ENCODE results near the gene HCN3. TPM values are rescaled to one million over a fixed set of nuclear protein-coding genes. Genes with fewer than 3 reads are reported as not detected.
A peak's percentile ranks its signal among the peaks of the same experiment; 100 is the strongest.

HCN3 gene
- total and polyA plus RNA-seq, 2 of the 13 experiments (the other 11 are each of a cell fraction or from before 2014, with no cell fraction given): 2.4 to 10.2 TPM

DNA sequence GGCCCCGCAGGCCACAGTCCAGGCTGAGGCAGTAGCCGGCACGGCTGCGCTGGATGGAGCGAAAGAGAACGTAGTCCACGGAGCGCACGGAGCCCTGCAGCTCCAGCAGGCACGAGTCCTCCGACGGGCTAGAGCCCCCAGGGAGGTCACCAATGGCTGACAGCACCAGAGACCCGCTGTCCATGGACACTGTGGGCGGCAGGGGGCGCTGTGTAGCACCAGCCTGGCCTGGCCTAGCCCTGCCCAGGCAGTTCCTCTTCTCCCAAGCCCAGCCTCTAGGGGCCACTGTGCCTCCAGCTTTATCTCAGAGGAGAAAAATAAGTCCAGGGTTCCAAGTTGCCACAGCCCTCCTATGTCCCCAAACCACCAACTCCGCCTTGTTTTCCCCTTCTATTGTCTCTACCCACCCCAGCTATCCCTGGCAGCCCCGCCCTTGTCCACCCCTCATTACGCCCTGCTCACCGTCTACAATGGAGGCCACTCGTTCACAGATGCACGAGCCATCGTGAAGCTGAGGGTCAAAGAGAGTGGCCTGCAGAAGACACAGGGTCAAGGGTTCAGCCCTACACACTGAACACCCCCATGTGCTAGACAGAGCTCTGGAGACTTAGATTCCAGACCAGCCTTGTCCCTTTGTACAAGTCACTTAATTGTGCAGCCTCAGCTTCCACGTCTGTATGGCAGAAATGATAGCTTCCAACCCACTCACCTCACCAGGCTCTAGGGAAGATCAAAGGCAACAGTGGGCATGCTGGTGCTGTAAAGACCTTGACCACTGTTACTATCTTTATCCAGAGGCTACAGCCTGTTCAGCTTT, 26.4 kb upstream of the HCN3 start (continued):
- TF ChIP-seq ZNF839 (CRISPR knock-in tag; IDR thresholded peaks at IDR 0.05; ENCODE audit: borderline replicate concordance): 0 out of 2 replicates have a peak, but pooled peaks have one; percentile 55
- no peak; the same call in 1 of the 2 replicates for TF ChIP-seq ZNF143 (CRISPR knock-in tag; IDR thresholded peaks at IDR 0.05)
- TF ChIP-seq RARA (CRISPR knock-in tag; IDR thresholded peaks at IDR 0.05): peak; percentile 42
- TF ChIP-seq ZFP36L2 (CRISPR knock-in tag; IDR thresholded peaks at IDR 0.05): no peak
- TF ChIP-seq, protein P1, sequence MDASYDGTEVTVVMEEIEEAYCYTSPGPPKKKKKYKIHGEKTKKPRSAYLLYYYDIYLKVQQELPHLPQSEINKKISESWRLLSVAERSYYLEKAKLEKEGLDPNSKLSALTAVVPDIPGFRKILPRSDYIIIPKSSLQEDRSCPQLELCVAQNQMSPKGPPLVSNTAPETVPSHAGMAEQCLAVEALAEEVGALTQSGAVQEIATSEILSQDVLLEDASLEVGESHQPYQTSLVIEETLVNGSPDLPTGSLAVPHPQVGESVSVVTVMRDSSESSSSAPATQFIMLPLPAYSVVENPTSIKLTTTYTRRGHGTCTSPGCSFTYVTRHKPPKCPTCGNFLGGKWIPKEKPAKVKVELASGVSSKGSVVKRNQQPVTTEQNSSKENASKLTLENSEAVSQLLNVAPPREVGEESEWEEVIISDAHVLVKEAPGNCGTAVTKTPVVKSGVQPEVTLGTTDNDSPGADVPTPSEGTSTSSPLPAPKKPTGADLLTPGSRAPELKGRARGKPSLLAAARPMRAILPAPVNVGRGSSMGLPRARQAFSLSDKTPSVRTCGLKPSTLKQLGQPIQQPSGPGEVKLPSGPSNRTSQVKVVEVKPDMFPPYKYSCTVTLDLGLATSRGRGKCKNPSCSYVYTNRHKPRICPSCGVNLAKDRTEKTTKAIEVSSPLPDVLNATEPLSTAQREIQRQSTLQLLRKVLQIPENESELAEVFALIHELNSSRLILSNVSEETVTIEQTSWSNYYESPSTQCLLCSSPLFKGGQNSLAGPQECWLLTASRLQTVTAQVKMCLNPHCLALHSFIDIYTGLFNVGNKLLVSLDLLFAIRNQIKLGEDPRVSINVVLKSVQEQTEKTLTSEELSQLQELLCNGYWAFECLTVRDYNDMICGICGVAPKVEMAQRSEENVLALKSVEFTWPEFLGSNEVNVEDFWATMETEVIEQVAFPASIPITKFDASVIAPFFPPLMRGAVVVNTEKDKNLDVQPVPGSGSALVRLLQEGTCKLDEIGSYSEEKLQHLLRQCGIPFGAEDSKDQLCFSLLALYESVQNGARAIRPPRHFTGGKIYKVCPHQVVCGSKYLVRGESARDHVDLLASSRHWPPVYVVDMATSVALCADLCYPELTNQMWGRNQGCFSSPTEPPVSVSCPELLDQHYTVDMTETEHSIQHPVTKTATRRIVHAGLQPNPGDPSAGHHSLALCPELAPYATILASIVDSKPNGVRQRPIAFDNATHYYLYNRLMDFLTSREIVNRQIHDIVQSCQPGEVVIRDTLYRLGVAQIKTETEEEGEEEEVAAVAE (CRISPR knock-in tag; IDR thresholded peaks at IDR 0.05; ENCODE audit: borderline replicate concordance): peak; percentile 20; the same call in 1 of the 2 replicates
- TF ChIP-seq SAP130 (CRISPR knock-in tag; IDR thresholded peaks at IDR 0.05; ENCODE audit: low read depth): peak; percentile 69
- TF ChIP-seq RAD21 (CRISPR knock-in tag; IDR thresholded peaks at IDR 0.05): peak; percentile 97
- TF ChIP-seq FOXC1 (CRISPR knock-in tag; IDR thresholded peaks at IDR 0.05; ENCODE audit: borderline replicate concordance): no peak
- TF ChIP-seq ZMYM2 (CRISPR knock-in tag; IDR thresholded peaks at IDR 0.05): no peak
- TF ChIP-seq, protein P2, sequence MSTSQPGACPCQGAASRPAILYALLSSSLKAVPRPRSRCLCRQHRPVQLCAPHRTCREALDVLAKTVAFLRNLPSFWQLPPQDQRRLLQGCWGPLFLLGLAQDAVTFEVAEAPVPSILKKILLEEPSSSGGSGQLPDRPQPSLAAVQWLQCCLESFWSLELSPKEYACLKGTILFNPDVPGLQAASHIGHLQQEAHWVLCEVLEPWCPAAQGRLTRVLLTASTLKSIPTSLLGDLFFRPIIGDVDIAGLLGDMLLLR (CRISPR knock-in tag; IDR thresholded peaks at IDR 0.05): 0 out of 2 replicates have a peak, but pooled peaks have one; percentile 58
- TF ChIP-seq NFE2 (CRISPR knock-in tag; IDR thresholded peaks at IDR 0.05): no peak
- TF ChIP-seq NFE2L1 (CRISPR knock-in tag; IDR thresholded peaks at IDR 0.05; ENCODE audit: borderline replicate concordance): no peak
- no peak for TF ChIP-seq KMT2A (CRISPR knock-in tag; IDR thresholded peaks at IDR 0.05)
- TF ChIP-seq, protein P3, sequence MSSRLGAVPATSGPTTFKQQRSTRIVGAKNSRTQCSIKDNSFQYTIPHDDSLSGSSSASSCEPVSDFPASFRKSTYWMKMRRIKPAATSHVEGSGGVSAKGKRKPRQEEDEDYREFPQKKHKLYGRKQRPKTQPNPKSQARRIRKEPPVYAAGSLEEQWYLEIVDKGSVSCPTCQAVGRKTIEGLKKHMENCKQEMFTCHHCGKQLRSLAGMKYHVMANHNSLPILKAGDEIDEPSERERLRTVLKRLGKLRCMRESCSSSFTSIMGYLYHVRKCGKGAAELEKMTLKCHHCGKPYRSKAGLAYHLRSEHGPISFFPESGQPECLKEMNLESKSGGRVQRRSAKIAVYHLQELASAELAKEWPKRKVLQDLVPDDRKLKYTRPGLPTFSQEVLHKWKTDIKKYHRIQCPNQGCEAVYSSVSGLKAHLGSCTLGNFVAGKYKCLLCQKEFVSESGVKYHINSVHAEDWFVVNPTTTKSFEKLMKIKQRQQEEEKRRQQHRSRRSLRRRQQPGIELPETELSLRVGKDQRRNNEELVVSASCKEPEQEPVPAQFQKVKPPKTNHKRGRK (CRISPR knock-in tag; IDR thresholded peaks at IDR 0.05): no peak
- TF ChIP-seq, protein P4, sequence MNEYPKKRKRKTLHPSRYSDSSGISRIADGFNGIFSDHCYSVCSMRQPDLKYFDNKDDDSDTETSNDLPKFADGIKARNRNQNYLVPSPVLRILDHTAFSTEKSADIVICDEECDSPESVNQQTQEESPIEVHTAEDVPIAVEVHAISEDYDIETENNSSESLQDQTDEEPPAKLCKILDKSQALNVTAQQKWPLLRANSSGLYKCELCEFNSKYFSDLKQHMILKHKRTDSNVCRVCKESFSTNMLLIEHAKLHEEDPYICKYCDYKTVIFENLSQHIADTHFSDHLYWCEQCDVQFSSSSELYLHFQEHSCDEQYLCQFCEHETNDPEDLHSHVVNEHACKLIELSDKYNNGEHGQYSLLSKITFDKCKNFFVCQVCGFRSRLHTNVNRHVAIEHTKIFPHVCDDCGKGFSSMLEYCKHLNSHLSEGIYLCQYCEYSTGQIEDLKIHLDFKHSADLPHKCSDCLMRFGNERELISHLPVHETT (CRISPR knock-in tag; conservative IDR thresholded peaks at IDR 0.05): no peak
- TF ChIP-seq, protein P5, sequence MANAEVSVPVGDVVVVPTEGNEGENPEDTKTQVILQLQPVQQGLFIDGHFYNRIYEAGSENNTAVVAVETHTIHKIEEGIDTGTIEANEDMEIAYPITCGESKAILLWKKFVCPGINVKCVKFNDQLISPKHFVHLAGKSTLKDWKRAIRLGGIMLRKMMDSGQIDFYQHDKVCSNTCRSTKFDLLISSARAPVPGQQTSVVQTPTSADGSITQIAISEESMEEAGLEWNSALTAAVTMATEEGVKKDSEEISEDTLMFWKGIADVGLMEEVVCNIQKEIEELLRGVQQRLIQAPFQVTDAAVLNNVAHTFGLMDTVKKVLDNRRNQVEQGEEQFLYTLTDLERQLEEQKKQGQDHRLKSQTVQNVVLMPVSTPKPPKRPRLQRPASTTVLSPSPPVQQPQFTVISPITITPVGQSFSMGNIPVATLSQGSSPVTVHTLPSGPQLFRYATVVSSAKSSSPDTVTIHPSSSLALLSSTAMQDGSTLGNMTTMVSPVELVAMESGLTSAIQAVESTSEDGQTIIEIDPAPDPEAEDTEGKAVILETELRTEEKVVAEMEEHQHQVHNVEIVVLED (CRISPR knock-in tag; IDR thresholded peaks at IDR 0.05; ENCODE audit: borderline replicate concordance): peak; percentile 47; the same call in 1 of the 2 replicates
- TF ChIP-seq, protein P6, sequence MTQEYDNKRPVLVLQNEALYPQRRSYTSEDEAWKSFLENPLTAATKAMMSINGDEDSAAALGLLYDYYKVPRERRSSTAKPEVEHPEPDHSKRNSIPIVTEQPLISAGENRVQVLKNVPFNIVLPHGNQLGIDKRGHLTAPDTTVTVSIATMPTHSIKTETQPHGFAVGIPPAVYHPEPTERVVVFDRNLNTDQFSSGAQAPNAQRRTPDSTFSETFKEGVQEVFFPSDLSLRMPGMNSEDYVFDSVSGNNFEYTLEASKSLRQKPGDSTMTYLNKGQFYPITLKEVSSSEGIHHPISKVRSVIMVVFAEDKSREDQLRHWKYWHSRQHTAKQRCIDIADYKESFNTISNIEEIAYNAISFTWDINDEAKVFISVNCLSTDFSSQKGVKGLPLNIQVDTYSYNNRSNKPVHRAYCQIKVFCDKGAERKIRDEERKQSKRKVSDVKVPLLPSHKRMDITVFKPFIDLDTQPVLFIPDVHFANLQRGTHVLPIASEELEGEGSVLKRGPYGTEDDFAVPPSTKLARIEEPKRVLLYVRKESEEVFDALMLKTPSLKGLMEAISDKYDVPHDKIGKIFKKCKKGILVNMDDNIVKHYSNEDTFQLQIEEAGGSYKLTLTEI (CRISPR knock-in tag; conservative IDR thresholded peaks at IDR 0.05): no peak
